Fibroblast of lung (primary cell): ENCODE measurements around the gene KCNH1.

Experiments used
- EZH2 ChIP-seq: IDR thresholded peaks from 2 replicates; pipeline ENCODE4 v1.5.1; 2012; ENCODE audit warnings: low read length, control low read depth, mild to moderate bottlenecking; ENCODE audit errors: missing control alignments
- TF ChIP-seq, protein P1 (sequence below), 2 donors: IDR thresholded peaks in 1 of 2; conservative IDR thresholded peaks in 1 of 2; 1 replicate in 1 of 2; 2 replicates in 1 of 2; pipeline ENCODE4 v1.5.1; 2011 to 2012; ENCODE audit warnings: low read length in 2 of 2, control low read depth in 1 of 2, inconsistent platforms in 1 of 2, low read depth in 1 of 2, mild to moderate bottlenecking in 1 of 2

GRCh38 chr1:210853276-210853675 lies 280.7 kb downstream of the KCNH1 start:
- TF ChIP-seq, protein P1, sequence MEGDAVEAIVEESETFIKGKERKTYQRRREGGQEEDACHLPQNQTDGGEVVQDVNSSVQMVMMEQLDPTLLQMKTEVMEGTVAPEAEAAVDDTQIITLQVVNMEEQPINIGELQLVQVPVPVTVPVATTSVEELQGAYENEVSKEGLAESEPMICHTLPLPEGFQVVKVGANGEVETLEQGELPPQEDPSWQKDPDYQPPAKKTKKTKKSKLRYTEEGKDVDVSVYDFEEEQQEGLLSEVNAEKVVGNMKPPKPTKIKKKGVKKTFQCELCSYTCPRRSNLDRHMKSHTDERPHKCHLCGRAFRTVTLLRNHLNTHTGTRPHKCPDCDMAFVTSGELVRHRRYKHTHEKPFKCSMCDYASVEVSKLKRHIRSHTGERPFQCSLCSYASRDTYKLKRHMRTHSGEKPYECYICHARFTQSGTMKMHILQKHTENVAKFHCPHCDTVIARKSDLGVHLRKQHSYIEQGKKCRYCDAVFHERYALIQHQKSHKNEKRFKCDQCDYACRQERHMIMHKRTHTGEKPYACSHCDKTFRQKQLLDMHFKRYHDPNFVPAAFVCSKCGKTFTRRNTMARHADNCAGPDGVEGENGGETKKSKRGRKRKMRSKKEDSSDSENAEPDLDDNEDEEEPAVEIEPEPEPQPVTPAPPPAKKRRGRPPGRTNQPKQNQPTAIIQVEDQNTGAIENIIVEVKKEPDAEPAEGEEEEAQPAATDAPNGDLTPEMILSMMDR (conservative IDR thresholded peaks at IDR 0.05 in 1 of 2, IDR thresholded peaks at IDR 0.05 in 1 of 2; ENCODE audit: low read depth in 1 of 2, low read length in 2 of 2) = no peak
- no peak for TF ChIP-seq EZH2
